ENCODE results near the gene BAIAP2L2.

BAIAP2L2 gene

DNA sequence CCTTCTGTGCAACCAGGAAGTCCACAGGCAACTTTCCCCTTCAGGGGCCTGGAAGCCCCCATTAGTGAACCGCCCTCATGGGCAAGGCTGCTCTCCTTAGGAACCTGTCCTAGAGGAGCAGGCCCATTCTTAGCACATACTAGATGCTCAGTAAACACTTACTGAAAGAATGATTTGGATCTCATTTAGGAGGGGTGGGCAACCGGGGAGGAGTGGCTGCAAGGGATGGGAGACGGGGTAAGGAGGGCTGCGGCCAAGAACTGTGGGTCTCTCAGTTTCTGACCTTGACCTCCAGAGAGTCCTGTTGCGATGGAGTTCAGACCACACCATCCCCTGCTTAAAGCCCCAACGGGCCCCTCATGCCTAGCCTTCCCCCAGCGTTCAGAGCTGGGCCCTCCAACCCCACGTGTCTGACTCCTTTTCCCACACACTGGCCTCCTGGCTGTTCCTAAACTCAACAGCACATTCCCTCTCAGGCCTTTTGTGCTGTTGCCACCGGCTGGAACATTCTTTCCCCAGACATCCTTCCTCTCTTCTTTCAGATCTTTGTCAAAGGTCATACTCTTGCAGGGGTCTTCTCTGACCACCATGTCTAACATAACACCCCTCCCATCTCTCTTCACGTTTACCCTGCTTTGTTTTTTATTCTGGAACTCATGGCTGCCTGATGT lies 74.0 kb downstream of the BAIAP2L2 start:
- DNase-seq, result no peak

DNA sequence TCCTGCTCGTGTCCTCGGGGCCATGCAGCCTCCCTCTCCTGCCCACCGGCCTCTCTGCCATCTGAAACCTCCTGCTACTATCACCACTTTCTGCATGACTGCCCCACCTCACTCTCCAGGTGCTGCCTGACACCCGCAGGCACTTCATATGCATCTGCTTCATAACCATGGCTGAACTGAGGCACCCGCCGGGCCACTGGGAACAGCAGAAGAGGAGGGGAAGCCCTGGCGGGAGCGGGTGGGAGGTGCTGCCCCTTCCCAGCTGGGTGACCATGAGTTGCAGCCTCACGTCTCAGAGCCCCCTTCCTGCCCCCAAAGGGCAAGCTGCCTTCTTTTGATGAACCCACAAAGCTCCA lies 75.0 kb downstream of the BAIAP2L2 start:
- DNase-seq, result no peak
